H1 (cell line): ENCODE measurements around the gene PARP1. TPM values are rescaled to one million over a fixed set of nuclear protein-coding genes. Genes with fewer than 3 reads are reported as not detected.

Source experiments
- CTCF ChIA-PET: fragments of 300-600 bp; sonication (Branson Sonifier 250); formaldehyde crosslinking; loops from one replicate; lab custom pipeline; 2021; ENCODE audit not compliant: partially characterized antibody; lab: Charles Lee
- POLR2A ChIA-PET: fragments of 300-600 bp; sonication (Branson Sonifier 250); formaldehyde crosslinking; loops from one replicate; lab custom pipeline; 2021; ENCODE audit warnings: inconsistent platforms; ENCODE audit not compliant: partially characterized antibody; lab: Charles Lee
- DNase-seq, 2 experiments: peaks; one replicate each; pipeline versions ENCODE4 v3.0.0 to v3.0.0-alpha.2; 2010 to 2022; ENCODE audit warnings: low spot score in 2 of 2, low read depth in 1 of 2, mixed read lengths in 1 of 2
- FAIRE-seq: peaks from 2 replicates; lab custom pipeline; 2011; peaks lifted over from hg19 to GRCh38; lab: Jason Lieb, UNC
- H2AFZ ChIP-seq: 2 replicates; pipeline ENCODE4 v1.8.1; 2012; ENCODE audit warnings: low read length, inconsistent platforms
- H2AK5ac ChIP-seq: 2 replicates; pipeline ENCODE4 v1.6.1; 2013; ENCODE audit warnings: low read depth, low read length
- H2BK120ac ChIP-seq: replicated peaks from 2 replicates; pipeline ENCODE3; 2013; ENCODE audit warnings: low read depth, low read length, inconsistent platforms
- H2BK12ac ChIP-seq: 2 replicates; pipeline ENCODE4 v1.6.1; 2013; ENCODE audit warnings: low read depth, low read length
- H2BK15ac ChIP-seq: 2 replicates; pipeline ENCODE4 v1.6.1; 2013; ENCODE audit warnings: low read length
- H2BK20ac ChIP-seq: 2 replicates; pipeline ENCODE4 v1.6.1; 2013; ENCODE audit warnings: low read length
- H2BK5ac ChIP-seq: 2 replicates; pipeline ENCODE4 v1.6.1; 2013; ENCODE audit warnings: low read depth, low read length
- H3K14ac ChIP-seq: 2 replicates; pipeline ENCODE4 v1.6.1; 2013; ENCODE audit warnings: inconsistent platforms; ENCODE audit not compliant: insufficient read length
- H3K18ac ChIP-seq: 2 replicates; pipeline ENCODE4 v1.6.1; 2013; ENCODE audit warnings: low read length; ENCODE audit errors: extremely low read depth
- H3K23ac ChIP-seq: 2 replicates; pipeline ENCODE4 v1.6.1; 2013; ENCODE audit warnings: inconsistent platforms; ENCODE audit not compliant: insufficient read length
- H3K23me2 ChIP-seq: 2 replicates; pipeline ENCODE4 v1.6.1; 2013; ENCODE audit warnings: low read depth, low read length
- H3K27ac ChIP-seq: 2 replicates; pipeline ENCODE4 v1.6.1; 2011; ENCODE audit warnings: low read depth, low read length, inconsistent platforms
- H3K27me3 ChIP-seq, 4 experiments: replicated peaks in 1 of 4; 1 replicate in 1 of 4; 2 replicates in 3 of 4; pipeline versions ENCODE4 v1.6.1 to v1.8.1; 2011 to 2013; ENCODE audit warnings: low read length in 3 of 4, mild to moderate bottlenecking in 3 of 4, inconsistent platforms in 2 of 4, mixed read lengths in 2 of 4, moderate library complexity in 1 of 4; ENCODE audit not compliant: control insufficient read depth in 3 of 4, insufficient read depth in 3 of 4; ENCODE audit errors: extremely low read depth in 1 of 4
- H3K36me3 ChIP-seq, 4 experiments: 2 replicates each; pipeline versions ENCODE4 v1.6.1 to v1.8.1; 2011 to 2013; ENCODE audit warnings: mild to moderate bottlenecking in 4 of 4, low read length in 3 of 4, moderate library complexity in 2 of 4, control low read depth in 1 of 4, inconsistent platforms in 1 of 4; ENCODE audit not compliant: insufficient read depth in 4 of 4, control insufficient read depth in 2 of 4
- H3K4ac ChIP-seq: replicated peaks from 2 replicates; pipeline ENCODE3; 2013; ENCODE audit warnings: low read length, low read depth, mixed read lengths, inconsistent platforms; ENCODE audit not compliant: insufficient read length
- H3K4me1 ChIP-seq, 4 experiments: replicated peaks in 1 of 4; 1 replicate in 1 of 4; 2 replicates in 3 of 4; pipeline versions ENCODE4 v1.6.1 to v1.8.1; 2011 to 2013; ENCODE audit warnings: low read length in 3 of 4, inconsistent platforms in 2 of 4, mixed read lengths in 1 of 4; ENCODE audit not compliant: insufficient read depth in 4 of 4, control insufficient read depth in 3 of 4
- H3K4me2 ChIP-seq, 2 experiments: 2 replicates each; pipeline versions ENCODE4 v1.6.1 to v1.8.1; 2011 to 2013; ENCODE audit warnings: low read depth in 2 of 2, low read length in 2 of 2, control low read depth in 1 of 2, inconsistent platforms in 1 of 2, mild to moderate bottlenecking in 1 of 2; ENCODE audit not compliant: insufficient read depth in 1 of 2
- H3K4me3 ChIP-seq, 4 experiments: fragments of 200-600, 300-600 bp in 1 of 4; sonication (generic), shearing (Covaris generic), sonication (Bioruptor Twin) in 1 of 4; 2 replicates each; pipeline versions ENCODE4 v1.5.1 to v1.8.1; 2011 to 2016; ENCODE audit warnings: low read length in 4 of 4, low read depth in 3 of 4, control low read depth in 2 of 4, inconsistent platforms in 2 of 4, mild to moderate bottlenecking in 2 of 4, mixed read lengths in 1 of 4, moderate library complexity in 1 of 4; ENCODE audit not compliant: insufficient read depth in 2 of 4; ENCODE audit errors: extremely low read depth in 1 of 4
- H3K56ac ChIP-seq: replicated peaks from 2 replicates; pipeline ENCODE3; 2013; ENCODE audit warnings: low read depth, mild to moderate bottlenecking, mixed read lengths, low read length, inconsistent platforms; ENCODE audit not compliant: insufficient read length
- H3K79me1 ChIP-seq: 2 replicates; pipeline ENCODE4 v1.6.1; 2013; ENCODE audit warnings: low read depth, low read length, control low read depth
- H3K79me2 ChIP-seq, 2 experiments: 2 replicates each; pipeline versions ENCODE4 v1.6.1 to v1.8.1; 2012 to 2013; ENCODE audit warnings: low read length in 2 of 2, mild to moderate bottlenecking in 2 of 2, inconsistent platforms in 1 of 2; ENCODE audit not compliant: insufficient read depth in 2 of 2, control insufficient read depth in 1 of 2
- H3K9ac ChIP-seq, 4 experiments: replicated peaks in 1 of 4; 1 replicate in 1 of 4; 2 replicates in 3 of 4; pipeline versions ENCODE4 v1.6.1 to v1.8.1; 2011 to 2013; ENCODE audit warnings: low read depth in 3 of 4, low read length in 3 of 4, control low read depth in 2 of 4, mild to moderate bottlenecking in 2 of 4, moderate library complexity in 2 of 4, inconsistent platforms in 1 of 4; ENCODE audit errors: extremely low read depth in 1 of 4
- H3K9me3 ChIP-seq, 2 experiments: 2 replicates each; pipeline versions ENCODE4 v1.6.1 to v1.8.1; 2012 to 2013; ENCODE audit warnings: mild to moderate bottlenecking in 2 of 2, moderate library complexity in 2 of 2, control low read depth in 1 of 2, inconsistent platforms in 1 of 2, low read depth in 1 of 2, low read length in 1 of 2, mixed read lengths in 1 of 2; ENCODE audit not compliant: insufficient read depth in 2 of 2
- H4K20me1 ChIP-seq, 2 experiments: replicated peaks in 1 of 2; 2 replicates each; pipeline versions ENCODE3 to v1.8.1; 2011 to 2013; ENCODE audit warnings: inconsistent platforms in 2 of 2, low read length in 2 of 2, mild to moderate bottlenecking in 1 of 2; ENCODE audit not compliant: insufficient read depth in 2 of 2, control insufficient read depth in 1 of 2
- H4K5ac ChIP-seq: 2 replicates; pipeline ENCODE4 v1.6.1; 2013; ENCODE audit warnings: low read length, low read depth, mixed read lengths, inconsistent platforms; ENCODE audit not compliant: insufficient read length
- H4K8ac ChIP-seq: 2 replicates; pipeline ENCODE4 v1.8.0; 2013; ENCODE audit warnings: mild to moderate bottlenecking, moderate library complexity, low read length, inconsistent platforms; ENCODE audit not compliant: insufficient read depth; ENCODE audit errors: extremely low read depth
- H4K91ac ChIP-seq: replicated peaks from 2 replicates; pipeline ENCODE3; 2013; ENCODE audit warnings: low read length, mixed read lengths, inconsistent platforms; ENCODE audit not compliant: insufficient read length
- BRCA1 ChIP-seq: IDR thresholded peaks from 2 replicates; pipeline ENCODE4 v1.6.1; 2012; ENCODE audit warnings: low read depth, low read length, improper control_type of control experiment
- CBX5 ChIP-seq: fragments of 300-800, 300-1000 bp; sonication (generic); IDR thresholded peaks from 2 replicates; pipeline ENCODE4 v1.7.1; 2016; ENCODE audit warnings: antibody characterized with exemption, low read length, low read depth
- CHD1 ChIP-seq: IDR thresholded peaks from 2 replicates; pipeline ENCODE4 v1.6.1; 2012; ENCODE audit warnings: low read depth, low read length, improper control_type of control experiment
- EZH2 ChIP-seq: fragments of 200-600 bp; sonication (generic); IDR thresholded peaks from 2 replicates; pipeline ENCODE4 v1.7.1; 2012; ENCODE audit warnings: low read depth, mild to moderate bottlenecking, moderate library complexity, low read length, inconsistent platforms; ENCODE audit not compliant: severe bottlenecking
- HDAC6 ChIP-seq: IDR thresholded peaks from one replicate; pipeline ENCODE4 v1.7.1; 2012; ENCODE audit warnings: low read depth, mild to moderate bottlenecking, inconsistent platforms, low read length, moderate library complexity
- SIN3A ChIP-seq, 2 experiments: IDR thresholded peaks in 1 of 2; conservative IDR thresholded peaks in 1 of 2; 2 replicates each; pipeline ENCODE4 v1.6.1; 2011 to 2012; ENCODE audit warnings: low read length in 2 of 2, improper control_type of control experiment in 1 of 2, low read depth in 1 of 2, mild to moderate bottlenecking in 1 of 2
- SIX5 ChIP-seq: IDR thresholded peaks from 2 replicates; pipeline ENCODE4 v1.6.1; 2011; ENCODE audit warnings: mild to moderate bottlenecking, low read depth, low read length
- TAF7 ChIP-seq: optimal IDR thresholded peaks from 2 replicates; pipeline ENCODE3; 2011; ENCODE audit warnings: low read depth, mild to moderate bottlenecking, inconsistent platforms, low read length, moderate library complexity, borderline replicate concordance
- ZNF274 ChIP-seq: IDR thresholded peaks from 2 replicates; pipeline ENCODE4 v1.7.0; 2012; ENCODE audit warnings: low read length, borderline replicate concordance; ENCODE audit errors: extremely low read depth
- WGBS, 2 experiments: shearing (Covaris generic) in 1 of 2; methylation state at CpG; one replicate each; pipeline versions ENCODE4 v1.1.6 to v1.1.7; 2013 to 2015; ENCODE audit warnings: low lambda C conversion rate in 2 of 2, mixed read lengths in 2 of 2, inconsistent platforms in 1 of 2, low coverage in 1 of 2, missing lambda C conversion rate in 1 of 2; ENCODE audit not compliant: insufficient replicate concordance in 2 of 2, insufficient coverage in 1 of 2, insufficient read length in 1 of 2; ENCODE audit errors: extremely low coverage in 1 of 2, missing lambda C conversion rate in 1 of 2; 5-methylcytosine and 5-hydroxymethylcytosine counted together
- polyA plus RNA-seq, 7 experiments: library from polyadenylated mRNA; depleted of rRNA in 3 of 7; stranded (reverse) in 5 of 7; unstranded in 2 of 7; fragments of >200 nt in 5 of 7; fragments of 200-250 nt in 2 of 7; gene quantifications; 1 replicate in 5 of 7; 2 replicates in 1 of 7; 4 replicates in 1 of 7; pipeline versions ENCODE4 v1.2.1 to v1.2.3, GENCODE V29; 2011 to 2013; ENCODE audit warnings: missing spikeins in 2 of 7, mixed read lengths in 2 of 7
- total RNA-seq: library from RNA; stranded (reverse); fragmentation: NEBNext Ultra II Directional; extraction: Animal tissue kit (Norgen Biotek cat#: 25700); gene quantifications from 2 replicates; pipeline ENCODE4 v1.2.1, GENCODE V29; 2021

Gene PARP1
- total and polyA plus RNA-seq, 2 of the 8 experiments (the other 6 are each of a cell fraction or from before 2014, with no cell fraction given) = 416 to 441 TPM

DNA sequence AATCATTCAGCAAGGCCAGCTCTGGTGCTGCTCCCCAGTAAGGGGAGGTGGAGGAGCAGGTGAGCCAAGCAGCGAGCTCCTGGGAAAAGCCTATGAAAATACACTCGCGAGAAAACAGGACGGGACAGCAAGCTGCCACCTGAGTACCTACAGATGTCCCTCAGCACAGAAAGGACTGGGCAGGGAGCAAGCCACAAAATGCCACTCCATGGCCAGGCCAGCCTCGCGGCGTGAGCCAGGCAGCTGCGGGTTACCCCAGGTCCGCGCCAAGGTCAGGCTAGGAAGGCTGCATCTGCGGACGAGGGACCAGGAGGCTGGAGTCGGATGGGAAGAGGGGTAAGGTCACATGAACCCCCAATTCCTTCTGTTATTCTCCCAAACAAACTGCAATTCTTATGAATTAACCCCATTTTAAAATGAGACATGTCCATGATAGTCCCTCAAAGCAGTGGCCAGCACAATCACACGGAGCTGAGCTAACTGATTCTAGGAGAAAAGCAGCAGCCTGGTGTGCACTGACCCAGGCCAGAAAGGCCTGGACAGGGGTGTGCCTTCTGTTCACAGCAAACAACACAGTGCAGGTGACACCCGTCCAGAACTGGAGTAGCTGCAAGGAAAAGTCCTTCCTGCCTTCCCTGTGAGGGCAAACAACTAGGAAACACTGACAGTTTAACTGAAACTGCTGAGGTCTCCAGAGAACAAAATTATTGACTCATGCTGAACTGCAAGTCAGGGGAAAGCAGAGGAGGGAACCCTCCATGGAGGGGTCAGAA lies 26.5 kb downstream of the PARP1 start:
- no peak overlapping the region for H3K14ac ChIP-seq
- no peak overlapping the region for H3K27ac ChIP-seq
- H2BK12ac ChIP-seq = no peak overlapping the region
- no peak overlapping the region for H2BK120ac ChIP-seq
- no peaks in the 10 kb centered on the region for H3K79me2 ChIP-seq
- no peak overlapping the region for H3K4me2 ChIP-seq
- no peak overlapping the region for H3K56ac ChIP-seq
- H3K79me1 ChIP-seq = peaks cover 6% of the 10 kb centered on the region; the same call in 1 of the 2 replicates
- no peaks in the 10 kb centered on the region for H3K23me2 ChIP-seq
- H3K4ac ChIP-seq = no peak overlapping the region
- no peak overlapping the region for H2BK5ac ChIP-seq
- H3K9ac ChIP-seq = no peak overlapping the region
- TF ChIP-seq SIX5 (no peak), ZNF274 (no peak), SIN3A (conservative IDR thresholded peaks at IDR 0.05 in 1 of 2, IDR thresholded peaks at IDR 0.05 in 1 of 2; ENCODE audit: low read depth in 1 of 2, low read length in 2 of 2) (no peak), BRCA1 (no peak), CBX5 (no peak), TAF7 (no peak), EZH2 (no peak), CHD1 (no peak), HDAC6 (no peak)
- TF ChIP-seq, all 59 proteins: peak for 0
- no peak overlapping the region for H2AK5ac ChIP-seq
- H2BK20ac ChIP-seq = no peak overlapping the region
- no peak overlapping the region for H3K18ac ChIP-seq
- peaks cover 71 to 100% (median 98%) of the 10 kb centered on the region in 4 experiments for H3K36me3 ChIP-seq
- H4K91ac ChIP-seq = no peak overlapping the region
- no peak overlapping the region for H3K23ac ChIP-seq
- no peak overlapping the region for H4K8ac ChIP-seq
- peaks cover 5 to 6% of the 10 kb centered on the region in 2 experiments for H4K20me1 ChIP-seq
- POLR2A ChIA-PET = no interaction called here
- H4K5ac ChIP-seq = no peak overlapping the region
- 92% methylated on average over 15 of the region's 15 CpGs; no CpG with 5 or more reads in 1 of the 2 experiments for WGBS, 2 experiments
- DNase-seq (no peak), FAIRE-seq (no peak)
- H3K27me3 ChIP-seq = no peaks in the 10 kb centered on the region
- H3K4me3 ChIP-seq = no peak overlapping the region
- CTCF ChIA-PET = interaction anchor here (0.6 kb wide), 1 partner anchor 26 kb away, joined by 4 read pairs; no protein-coding TSS in a partner anchor
- no peak overlapping the region for H2AFZ ChIP-seq
- no peak overlapping the region for H2BK15ac ChIP-seq
- H3K4me1 ChIP-seq = no peaks in the 10 kb centered on the region
- no peaks in the 10 kb centered on the region for H3K9me3 ChIP-seq
